ENCODE data around the gene PATJ.

GRCh38 chr1:61842036-61842435, 99.8 kb downstream of the PATJ start:
- no peak for TF ChIP-seq CTCF (IDR thresholded peaks at IDR 0.05)
- TF ChIP-seq USF2 (CRISPR knock-in tag; IDR thresholded peaks at IDR 0.05): no peak
- TF ChIP-seq ATF2 (CRISPR knock-in tag; IDR thresholded peaks at IDR 0.05; ENCODE audit: borderline replicate concordance, low read depth): no peak
- TF ChIP-seq E2F4 (CRISPR knock-in tag; IDR thresholded peaks at IDR 0.05; ENCODE audit: borderline replicate concordance, low read depth): no peak
- no peak for TF ChIP-seq PRDM15 (CRISPR knock-in tag; IDR thresholded peaks at IDR 0.05)
- TF ChIP-seq NR1H2 (CRISPR knock-in tag; IDR thresholded peaks at IDR 0.05): no peak

All from WTC11 (cell line).